ENCODE data around the gene IGSF1.

DNA sequence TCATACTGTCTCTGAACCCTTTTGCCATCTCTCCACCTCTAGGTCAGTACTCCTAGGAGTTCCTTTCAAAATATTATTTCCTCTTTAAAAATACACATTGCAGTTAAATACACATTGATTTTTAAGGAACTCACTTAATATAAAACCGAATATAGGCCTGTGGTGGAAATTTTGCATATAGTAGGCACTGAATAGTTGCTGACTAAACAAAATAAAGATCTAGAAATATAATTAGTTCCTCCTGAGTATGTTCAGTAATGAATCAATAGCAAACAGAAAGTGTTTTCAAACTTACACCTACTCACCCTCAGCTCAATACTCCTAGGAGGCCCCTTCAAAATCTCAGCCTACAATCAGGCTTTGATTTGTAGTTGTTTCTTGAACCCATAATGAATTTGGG is 61.5 kb downstream of the IGSF1 start:
- TF ChIP-seq, protein P1, sequence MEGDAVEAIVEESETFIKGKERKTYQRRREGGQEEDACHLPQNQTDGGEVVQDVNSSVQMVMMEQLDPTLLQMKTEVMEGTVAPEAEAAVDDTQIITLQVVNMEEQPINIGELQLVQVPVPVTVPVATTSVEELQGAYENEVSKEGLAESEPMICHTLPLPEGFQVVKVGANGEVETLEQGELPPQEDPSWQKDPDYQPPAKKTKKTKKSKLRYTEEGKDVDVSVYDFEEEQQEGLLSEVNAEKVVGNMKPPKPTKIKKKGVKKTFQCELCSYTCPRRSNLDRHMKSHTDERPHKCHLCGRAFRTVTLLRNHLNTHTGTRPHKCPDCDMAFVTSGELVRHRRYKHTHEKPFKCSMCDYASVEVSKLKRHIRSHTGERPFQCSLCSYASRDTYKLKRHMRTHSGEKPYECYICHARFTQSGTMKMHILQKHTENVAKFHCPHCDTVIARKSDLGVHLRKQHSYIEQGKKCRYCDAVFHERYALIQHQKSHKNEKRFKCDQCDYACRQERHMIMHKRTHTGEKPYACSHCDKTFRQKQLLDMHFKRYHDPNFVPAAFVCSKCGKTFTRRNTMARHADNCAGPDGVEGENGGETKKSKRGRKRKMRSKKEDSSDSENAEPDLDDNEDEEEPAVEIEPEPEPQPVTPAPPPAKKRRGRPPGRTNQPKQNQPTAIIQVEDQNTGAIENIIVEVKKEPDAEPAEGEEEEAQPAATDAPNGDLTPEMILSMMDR (IDR thresholded peaks at IDR 0.05) = no peak
- TF ChIP-seq POLR2A (IDR thresholded peaks at IDR 0.05) = no peak

Data from transverse colon (tissue), 3 donors.